GM21390 (cell line): ENCODE data around the gene SLC29A2.
A peak's percentile ranks its signal among the peaks of the same experiment; 100 is the strongest.
"Not testable (repeated sequence)": the region's sequence is repeated elsewhere in the genome, so short reads cannot be mapped to it uniquely, and the experiment has no call there.

Experiments
- ATAC-seq: cut with Tn5 transposase; IDR thresholded peaks from one replicate; pipeline ENCODE4 v1.9.1; 2021; ENCODE audit not compliant: unreplicated experiment

Gene SLC29A2

DNA sequence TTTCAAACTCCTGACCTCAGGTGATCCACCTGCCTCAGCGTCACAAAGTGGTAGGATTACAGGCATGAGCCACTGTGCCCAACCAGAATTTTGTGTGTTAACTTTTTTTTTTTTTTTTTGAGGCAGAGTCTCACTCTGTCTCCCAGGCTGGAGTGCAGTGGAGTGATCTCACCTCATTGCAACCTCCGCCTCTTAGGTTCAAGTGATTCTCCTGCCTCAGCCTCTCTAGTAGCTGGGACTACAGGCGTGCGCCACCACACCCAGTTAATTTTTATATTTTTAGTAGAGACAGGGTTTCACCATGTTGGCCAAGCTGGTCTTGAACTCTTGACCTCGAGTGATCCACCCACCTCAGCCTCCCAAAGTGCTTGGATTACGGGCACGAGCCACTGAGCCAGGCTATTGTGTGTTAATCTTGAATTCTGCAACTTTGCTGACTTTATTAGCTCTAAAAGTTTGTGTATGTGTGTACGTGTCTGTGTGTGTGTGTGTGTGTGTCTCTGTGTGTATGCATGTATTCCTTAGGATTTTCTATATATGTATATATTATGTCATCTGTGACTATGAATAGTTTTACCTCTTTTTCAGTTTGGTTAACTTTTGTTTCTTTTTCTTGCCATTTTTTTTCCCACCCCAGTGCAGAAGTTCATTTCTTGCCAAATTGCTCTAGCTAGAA, 20.9 kb downstream of the SLC29A2 start:
- not testable (repeated sequence) for ATAC-seq

DNA sequence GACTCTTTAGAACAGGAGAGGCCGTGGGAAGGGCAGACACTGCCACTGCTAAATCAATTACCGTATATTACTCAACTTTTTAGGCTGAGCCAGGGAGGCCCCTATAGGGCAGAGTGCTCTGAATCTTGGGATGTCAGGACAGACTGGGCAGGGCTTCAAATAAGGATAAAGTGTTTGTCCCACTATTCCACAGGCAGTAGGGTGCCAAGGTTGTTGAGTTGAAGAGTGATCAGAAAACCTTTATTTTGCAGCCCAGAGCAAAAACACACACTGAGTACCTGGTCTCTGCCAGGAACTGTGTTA, 22.5 kb downstream of the SLC29A2 start:
- no peak for ATAC-seq

DNA sequence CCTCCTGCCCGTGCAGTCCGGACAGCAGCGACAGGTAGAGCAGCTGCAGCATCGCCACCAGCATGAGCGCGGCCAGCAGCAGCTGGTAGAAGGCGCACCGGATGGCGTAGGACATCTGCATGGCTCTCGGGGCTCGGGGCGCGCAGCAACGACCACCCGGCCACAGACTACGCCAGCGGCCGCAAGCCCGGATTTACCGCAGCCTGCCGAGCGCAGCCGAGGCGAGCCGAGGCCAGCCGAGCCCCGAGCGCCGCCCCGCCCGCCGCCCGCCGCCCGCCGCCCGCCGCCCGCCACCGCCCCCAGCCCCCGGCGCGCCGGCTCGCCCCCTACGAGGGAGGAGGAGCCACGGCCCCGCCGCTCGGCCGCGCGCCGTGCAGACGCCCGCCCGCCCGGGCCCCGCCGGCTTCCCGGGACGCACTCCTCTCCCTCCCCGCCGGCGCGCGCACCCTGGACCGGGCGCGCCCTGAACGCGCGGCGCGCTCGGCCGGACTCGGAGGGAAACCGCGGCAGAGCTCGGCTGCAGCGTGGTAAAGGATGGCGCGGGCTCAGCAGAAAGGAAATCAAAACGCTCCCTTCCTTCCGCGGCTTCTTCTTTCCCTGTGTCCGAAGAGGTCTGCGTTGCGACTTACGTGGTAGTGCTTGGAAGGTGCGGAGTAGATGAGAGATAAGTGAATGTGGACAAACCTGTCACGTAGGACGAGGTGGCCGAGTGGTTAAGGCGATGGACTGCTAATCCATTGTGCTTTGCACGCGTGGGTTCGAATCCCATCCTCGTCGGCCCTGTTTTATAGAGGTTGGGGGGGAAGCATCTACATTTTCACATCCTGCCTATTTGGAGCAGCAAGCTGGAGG, 23.9 kb downstream of the SLC29A2 start, which contains the start of gene B4GAT1:
B4GAT1 (minus strand) TSS at position 205 of the 852 bp plus-strand sequence; CDS start at position 121, 84 bp downstream.
- ATAC-seq = peak; percentile 43

DNA sequence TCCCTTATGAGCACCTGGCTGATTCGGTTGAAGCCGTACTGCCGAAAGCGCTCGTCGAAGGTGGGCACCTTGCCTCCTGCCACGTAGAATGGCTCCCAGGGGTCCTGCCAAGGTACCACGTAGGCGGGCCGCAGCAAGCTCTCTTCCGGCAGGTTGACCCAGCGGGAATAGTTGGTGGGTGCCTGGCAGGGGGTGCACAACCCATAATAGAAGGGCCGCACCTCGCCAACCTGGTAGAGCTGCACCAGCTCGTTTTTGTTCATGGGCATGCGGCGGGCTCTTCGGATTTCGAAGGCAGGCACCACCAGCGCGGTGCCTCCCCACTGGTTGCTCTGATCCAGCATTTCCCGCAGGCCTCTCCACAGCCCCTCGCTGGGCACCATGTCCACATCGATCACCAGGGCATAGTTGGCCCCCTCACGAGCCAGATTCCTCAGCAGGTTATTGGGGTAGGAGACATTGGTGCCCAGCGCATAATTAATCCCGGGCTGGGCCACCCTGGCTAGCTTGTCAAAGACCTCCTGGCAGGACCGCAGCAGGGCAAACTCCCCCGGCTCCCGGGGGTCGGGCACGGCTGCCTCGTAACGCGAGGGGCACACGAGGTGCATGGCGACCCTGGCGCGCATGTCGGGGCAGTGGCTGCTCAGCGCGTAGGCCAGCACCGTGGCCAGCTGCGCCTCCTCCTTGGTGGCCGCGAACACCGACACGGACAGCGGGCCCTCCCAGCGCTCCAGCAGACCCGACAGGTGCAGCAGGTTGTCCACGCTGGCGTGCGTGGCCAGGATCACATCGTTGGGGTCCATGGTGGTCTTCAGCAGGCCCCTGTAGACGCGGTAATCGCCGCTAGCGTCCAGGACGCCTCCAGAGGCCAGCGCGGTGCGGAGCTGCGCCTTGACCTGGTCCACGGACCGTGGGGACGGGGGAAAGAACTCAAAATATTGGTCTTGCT, 24.8 kb downstream of the SLC29A2 start:
- no peak for ATAC-seq

DNA sequence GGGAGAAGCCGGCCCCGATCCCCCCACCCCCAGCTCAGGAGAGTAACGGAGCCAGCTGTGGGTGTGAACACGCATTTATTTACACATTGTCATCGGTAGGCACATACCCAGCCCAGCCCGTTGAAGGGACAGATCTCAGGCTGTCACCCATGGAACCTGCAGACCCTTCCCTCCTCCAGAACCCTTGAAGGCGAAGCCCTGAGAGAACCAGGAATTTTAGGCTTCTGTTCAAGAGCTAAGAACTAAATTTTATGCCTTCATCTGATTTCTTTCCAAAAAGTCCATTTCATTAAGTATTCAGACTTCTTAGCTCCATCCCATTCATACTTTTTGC, 26.3 kb downstream of the SLC29A2 start:
- peak; percentile 3 for ATAC-seq

DNA sequence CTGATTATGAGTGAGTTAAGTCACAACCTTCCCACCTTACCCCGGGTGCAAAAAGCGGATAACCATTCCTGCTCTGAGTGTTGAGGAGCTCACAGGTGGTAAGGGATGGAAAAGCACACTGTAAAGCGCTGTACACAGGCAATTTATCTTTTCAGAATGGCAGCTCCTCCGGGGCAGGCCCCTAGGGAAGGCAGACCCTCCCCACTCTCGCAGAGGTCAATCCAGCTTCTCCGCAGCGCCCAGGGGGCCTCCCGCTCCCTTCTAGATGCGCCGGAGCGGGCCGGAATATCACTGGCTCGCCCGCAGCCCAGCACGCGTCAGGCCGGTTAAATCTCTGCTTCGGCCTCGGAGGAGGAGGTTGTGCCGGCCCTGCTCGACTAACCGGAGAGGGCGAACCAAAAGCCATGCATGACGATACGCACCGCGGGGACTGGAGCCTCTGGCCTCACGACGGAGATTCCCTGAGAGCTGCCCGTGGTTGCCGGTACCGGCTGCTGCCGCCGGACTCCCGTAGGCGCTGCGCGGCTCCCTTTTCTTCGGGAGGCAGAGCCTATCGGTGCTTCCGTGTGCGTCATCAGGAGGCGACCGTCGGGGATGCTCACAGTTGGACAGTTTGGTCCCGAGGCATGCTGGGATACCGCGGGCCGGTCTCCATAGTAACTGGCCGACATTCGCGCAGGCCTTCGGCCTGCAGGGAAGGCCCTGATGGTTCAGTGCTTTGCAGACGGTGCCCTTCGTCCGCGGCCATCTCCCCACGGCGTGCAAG, 26.8 kb downstream of the SLC29A2 start, which contains the start of gene BRMS1:
BRMS1 (minus strand) TSS at position 555 of the 766 bp plus-strand sequence. CDS start 2,870 bp downstream, outside the sequence.
- peak; percentile 64 for ATAC-seq

DNA sequence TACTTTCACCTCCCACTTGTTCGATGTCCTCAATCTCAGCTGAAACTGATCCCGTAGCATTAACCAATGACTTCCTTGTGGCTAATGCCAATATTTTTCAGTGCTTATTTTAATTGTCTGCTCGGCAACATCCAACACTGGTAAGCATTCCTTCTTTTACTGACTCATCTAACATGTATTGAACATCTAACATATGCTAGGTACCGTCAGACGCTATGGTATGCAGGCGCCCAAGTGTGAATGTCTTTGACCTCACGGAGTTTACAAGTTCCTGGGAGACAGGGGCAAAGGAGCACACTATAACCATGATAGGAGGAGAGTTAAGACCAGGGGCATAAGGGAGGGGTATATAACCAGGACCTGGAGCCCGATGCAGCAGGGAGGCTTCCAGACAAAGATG, 28.4 kb downstream of the SLC29A2 start:
- no peak for ATAC-seq

DNA sequence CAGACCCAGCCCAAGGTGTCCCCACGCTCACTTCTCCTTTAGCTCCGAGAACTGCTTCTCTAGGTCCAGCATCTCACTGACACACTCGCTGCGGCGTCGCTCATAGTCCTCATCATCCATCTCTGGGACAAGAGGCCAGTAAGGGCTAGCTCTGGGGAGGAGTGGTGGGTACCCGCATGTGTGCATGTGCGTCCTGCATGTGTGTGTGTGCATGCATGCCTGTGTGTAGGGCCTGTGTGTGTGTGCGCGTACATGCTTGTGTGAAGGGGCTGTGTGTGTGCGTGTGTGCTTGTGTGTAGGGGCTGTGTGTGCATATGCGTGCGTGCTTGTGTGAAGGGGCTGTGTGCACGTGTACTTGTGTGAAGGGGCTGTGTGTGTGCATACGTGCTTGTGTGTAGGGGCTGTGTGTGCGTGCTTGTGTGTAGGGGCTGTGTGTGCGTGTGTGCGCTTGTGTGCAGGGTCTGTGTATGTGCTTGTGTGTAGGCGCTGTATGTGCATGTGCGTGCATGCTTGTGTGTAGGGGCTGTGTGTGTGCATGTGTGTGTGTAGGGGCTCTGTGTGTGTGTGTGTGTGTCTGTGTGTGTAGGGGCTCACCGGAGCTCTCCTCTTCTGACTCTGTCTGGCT, 29.9 kb downstream of the SLC29A2 start:
- ATAC-seq = no peak

DNA sequence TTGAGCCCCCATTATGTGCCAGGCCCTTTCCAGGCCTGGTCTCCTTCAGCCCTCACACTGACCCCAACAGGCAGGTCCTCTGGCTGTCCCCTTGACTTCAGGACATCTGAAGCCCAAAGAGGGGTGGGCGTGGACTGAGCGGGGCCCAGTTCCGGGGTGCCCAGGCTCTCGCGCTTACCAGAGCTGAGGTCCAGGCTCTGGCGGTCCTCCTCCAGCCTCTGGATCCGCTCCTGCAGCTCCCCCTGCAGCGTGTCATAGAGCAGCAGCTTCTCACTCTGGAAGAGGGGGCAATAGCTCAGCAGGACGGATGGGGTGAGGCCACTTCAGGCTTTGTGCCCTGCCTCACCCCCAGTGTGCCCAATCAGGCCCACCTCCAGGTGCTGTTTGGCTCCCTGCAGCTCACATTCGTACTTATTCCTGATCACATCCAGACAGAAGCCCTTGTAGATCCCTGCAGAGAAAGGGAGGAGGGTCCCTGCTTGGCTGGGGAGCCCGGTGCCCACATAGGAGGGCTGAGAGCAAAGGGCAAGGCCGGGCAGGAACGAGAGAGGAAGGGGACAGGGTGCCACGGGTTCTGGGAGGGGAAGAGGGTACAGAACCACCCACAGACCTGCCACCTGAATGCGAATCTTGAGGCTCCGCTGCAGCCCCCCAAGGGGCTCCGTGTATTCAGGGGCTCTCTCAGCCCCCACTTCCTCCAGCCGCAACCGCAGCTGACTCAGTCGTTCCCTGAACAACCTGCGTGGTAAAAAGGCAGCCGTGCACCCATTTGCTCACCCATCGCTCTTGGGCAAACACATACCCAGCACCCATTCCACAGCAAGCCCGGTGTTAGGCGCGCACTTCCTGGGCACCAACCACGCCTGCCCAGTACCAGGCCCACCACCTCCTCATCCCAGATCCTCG, 30.7 kb downstream of the SLC29A2 start:
- ATAC-seq = no peak

DNA sequence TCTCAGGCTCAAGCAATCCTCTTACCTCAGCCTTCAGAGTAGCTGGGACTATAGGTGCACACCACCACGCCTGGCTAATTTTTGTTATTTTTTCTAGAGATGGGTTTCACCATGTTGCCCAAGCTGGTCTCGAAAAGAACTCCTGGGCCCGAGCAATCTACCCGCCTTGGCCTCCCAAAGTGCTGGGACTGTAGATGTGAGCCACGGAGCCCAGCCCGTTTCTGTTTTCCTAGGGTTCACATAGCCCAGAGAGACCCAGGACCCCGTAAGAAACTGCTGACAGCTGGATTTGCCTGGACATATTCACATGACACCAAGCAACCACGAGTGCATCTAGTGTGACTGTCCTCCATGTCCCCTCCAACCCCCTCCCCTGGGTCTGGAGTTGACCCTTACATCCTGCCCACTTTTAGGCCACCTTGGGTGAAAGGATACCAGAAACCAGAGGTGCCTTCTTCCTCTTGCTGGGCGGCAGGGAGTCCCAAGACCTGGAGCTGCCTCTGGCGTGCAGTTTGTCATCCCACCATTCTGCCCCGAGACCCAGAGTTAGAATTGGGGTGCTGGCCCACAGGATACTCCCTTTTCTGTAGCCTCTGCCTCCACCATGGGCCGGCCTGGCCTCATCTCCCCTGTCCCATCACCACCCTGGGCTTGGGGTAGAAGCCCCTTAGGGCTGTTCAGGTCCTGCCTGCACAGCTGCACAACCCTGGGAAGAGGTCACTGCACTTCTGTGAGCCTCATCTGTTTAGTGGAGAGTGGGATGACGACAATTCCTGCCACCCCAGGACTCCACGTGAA, 31.7 kb downstream of the SLC29A2 start:
- no peak for ATAC-seq

DNA sequence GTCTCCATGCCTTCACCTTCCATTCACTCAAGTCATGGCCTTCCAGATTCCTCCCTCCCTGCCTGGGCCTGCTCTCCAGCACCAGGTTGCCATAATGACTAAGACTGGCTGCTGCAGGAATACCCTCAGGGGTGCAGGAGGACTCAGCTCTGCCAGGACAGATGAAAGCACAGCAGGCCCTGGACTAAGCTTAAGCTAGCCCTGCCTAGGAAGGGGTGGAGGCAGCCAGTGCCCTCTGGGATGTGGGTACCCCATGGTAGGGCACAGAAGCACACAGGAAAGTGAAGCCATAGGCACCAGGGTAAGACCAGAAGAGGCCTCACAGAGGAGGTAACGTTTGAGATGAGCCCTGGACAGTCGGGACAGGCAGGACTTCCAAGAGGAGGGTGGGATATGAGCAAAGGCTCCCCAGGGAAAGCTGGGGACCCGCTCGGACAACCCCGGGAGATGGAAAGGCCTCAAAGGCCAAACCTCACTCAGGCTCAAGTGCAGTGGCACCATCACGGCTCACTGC, 32.3 kb downstream of the SLC29A2 start:
- ATAC-seq = no peak

DNA sequence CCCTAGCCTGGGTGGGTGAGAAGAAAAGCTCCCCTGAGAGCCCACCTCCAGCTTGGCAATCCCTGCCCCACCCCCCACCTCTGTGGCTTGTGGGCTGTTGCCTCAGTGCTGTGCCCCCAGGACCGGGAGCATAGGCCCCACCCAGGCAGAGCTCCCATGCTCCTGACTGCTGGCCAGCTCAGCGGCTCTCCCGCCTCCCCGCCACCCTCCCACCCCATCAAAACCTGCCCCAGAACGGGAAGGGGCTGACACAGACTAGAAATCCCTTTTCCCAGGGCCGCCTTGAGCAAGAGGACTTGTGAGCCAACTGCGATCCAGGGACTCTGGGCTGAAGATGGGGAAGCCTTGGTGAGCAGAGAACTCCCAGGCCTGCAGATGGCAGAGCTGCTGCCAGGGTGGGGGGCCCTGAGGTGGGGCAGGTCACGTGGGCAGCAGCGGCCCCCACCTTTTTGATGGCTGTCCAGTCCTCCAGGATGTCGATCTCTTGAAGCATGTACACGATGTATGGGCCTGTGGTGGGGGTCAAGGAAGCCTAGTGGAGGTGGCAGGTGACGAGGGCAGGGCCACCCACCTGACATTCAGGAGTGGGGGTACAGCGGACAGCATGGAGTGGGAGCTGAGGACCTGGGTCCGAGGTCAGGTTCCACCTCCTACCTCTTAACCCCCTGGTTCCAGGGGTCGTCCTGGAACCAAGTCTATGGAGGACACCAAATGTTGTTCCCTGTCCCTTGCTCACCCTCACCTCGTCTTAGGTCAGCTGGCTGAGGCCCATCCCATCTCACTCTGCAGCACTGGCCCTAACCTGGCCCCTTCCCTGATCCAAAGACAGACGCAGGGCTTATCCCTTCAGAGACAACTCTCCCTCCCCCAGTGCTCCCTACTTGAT, 33.0 kb downstream of the SLC29A2 start:
- ATAC-seq = no peak

DNA sequence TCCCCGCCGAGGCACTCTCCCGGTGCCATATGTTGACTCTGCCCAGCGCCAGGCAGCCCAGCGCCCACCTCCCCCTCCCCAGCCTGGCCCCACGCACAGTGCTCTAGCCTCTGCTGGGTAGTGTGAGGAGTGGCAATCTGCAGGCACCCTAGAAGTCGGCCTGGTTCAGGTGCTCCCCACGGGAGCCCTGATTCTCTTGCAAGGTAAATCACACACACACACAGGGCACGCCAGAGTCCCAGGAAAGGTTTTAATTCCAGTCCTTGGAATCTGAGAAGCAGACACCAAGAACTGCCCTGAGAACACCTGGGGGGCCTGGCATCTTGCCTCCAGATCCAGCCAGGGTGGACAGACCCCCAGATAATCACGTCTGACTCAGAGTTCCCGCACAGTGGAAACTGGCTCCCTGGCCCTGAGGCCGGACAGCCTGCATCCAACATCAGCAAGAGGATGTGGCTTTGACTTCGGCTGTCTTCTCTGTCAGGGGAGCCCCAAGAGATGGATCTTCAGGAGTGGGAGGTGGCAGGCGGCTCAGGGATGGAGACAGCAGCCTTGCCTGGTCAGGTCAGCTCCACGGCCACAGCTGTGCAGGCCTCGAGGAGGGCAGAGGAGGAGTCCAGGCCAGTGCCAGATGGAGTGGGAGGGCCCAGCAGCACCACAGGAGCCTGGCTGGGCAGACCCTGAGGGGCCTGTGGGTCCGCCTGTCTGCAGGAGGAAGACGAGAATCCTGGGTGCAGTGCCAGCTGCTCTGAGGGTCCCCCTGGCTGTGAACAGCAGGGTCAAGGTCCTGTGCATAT, 34.3 kb downstream of the SLC29A2 start:
- ATAC-seq = no peak

DNA sequence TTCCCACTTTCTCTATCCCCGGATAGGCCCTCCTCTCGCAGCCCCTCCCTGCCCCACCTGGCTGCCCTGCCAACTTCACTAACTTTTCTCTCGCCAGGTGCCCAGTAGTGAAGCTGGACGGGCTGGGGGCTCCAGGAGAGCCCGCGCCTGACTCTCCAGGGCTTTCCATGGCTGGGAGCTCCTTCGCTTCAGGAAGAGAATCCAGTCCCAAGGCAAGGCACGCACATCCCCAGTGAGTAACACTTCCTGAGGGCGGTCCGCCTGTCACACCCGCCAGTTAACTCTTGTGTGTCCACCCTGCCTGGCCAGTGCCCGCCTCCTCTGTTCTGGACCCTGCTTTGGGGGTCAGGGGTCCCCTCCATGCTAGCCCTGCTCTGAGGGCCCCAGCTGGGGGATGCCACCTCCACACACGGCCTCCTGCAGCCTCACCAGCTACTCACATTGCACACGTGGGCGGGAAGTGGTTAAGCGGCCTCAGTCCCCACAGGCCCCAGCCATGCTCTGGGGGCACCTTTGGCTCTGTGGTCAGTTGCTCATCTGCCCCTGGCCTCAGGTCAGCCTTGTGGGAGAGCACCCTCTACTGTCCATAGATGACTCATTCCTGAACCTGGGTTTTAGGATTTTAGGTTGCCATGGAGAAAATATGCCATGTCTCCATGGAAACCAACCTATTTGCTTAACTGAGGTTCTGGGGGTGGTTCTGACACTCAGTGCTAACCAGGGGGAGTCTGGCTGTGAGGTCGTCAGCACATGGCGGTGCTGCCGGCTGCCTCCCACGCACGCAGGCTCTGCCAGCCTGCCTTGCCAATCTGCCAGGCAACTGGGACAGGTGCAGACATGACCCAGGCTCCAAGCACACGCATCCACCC, 35.1 kb downstream of the SLC29A2 start, which contains the start of gene RIN1:
RIN1 (minus strand) TSS at position 201 of the 869 bp plus-strand sequence; CDS start at position 169, 32 bp downstream.
- peak; percentile 62 for ATAC-seq
